GM12801 (cell line): ENCODE results near the gene FGGY.

ENCODE experiments used
- CTCF ChIP-seq: IDR thresholded peaks from one replicate; pipeline ENCODE4 v1.5.1; 2011; ENCODE audit warnings: control low read depth; ENCODE audit not compliant: insufficient read length; ENCODE audit errors: extremely low read depth

FGGY gene

GRCh38 chr1:59497616-59498015 lies 200.7 kb downstream of the FGGY start:
- no peak for TF ChIP-seq CTCF

DNA sequence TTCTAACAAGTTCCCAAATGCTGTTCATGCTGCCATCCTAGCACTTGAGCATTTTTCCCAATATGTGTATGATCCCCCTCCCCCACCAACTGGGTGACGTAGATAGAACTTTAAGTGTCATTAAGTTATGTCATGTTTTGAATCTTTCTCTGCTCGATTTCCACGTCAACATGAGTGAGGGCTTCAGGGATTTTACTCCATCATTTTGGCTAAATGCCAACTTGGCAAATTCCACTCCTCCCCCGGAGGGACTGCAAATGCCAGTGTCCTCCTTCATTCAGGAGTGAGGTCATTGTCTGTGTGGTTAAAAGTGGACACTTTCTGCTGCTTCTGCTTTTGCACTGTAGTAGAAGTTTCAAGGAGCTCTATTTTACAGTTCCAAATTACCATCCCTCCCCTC lies 201.7 kb downstream of the FGGY start:
- no peak for TF ChIP-seq CTCF

DNA sequence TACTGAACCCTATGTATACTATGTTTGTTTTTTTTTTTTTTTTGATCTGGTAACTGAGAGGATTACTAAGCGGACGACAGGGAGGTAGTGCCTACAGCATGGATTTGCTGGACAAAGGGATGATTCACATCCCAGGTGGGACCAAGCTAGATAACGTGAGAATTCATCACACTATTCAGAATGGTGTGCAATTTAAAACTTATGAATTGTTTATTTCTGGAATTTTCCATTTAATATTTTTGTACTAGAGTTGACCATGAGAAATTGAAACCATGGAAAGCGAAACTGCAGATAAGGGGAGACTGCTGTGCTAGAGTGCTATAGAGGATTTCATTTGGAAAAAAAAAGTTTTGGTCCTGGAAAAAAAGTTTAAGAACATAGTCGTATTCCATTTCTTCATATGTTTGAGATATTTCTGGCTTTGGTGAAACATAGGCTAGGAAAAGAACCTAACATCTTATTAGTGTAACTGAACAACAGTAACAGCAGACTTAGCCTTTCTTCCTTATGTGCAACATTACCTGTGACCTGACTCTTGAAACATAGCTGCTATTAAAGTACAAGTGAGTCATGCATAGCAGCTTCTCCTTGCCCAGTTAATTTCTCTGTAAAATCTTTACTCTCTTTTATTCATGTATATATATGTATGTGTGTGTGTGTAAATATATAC lies 202.5 kb downstream of the FGGY start:
- no peak for TF ChIP-seq CTCF

- no peak for TF ChIP-seq CTCF
Measured at GRCh38 chr1:59499943-59500569, 203.2 kb downstream of the FGGY start.

DNA sequence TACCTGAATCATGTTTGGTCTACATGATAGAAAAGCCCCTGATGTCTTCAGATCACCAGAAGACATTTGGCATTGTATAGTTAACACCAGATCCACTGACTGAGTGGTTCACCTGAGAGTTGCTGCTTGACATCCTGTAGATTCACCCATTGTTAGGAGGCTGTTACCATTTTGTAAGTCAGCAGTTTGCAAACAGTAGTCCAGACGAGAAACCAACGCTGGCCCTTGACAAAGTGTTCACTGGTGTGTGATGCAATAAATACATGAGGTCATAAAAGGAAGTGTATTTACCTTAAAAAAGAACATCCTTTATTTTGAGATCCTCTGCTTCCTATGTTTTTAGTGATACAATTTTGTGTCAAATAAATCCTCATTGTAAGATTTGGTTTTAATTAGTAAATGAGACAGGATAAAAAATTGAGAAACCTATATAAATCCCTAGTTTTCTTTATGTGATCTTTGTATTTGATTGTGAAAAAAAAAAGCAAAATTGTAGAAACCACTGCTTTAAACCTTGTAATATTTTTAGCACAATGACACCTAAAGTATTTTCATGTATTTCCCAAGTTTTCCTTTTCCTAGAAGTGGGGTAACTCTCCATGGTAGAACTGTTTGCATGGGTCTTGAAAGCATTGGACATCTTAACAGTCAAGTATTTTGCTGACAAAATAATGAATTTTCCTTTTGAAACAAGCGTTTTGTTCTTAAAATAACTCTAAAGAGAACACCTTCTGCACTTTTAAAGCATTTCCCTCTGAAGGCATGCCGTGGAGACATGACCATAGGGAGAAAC lies 204.3 kb downstream of the FGGY start:
- TF ChIP-seq CTCF, result no peak

DNA sequence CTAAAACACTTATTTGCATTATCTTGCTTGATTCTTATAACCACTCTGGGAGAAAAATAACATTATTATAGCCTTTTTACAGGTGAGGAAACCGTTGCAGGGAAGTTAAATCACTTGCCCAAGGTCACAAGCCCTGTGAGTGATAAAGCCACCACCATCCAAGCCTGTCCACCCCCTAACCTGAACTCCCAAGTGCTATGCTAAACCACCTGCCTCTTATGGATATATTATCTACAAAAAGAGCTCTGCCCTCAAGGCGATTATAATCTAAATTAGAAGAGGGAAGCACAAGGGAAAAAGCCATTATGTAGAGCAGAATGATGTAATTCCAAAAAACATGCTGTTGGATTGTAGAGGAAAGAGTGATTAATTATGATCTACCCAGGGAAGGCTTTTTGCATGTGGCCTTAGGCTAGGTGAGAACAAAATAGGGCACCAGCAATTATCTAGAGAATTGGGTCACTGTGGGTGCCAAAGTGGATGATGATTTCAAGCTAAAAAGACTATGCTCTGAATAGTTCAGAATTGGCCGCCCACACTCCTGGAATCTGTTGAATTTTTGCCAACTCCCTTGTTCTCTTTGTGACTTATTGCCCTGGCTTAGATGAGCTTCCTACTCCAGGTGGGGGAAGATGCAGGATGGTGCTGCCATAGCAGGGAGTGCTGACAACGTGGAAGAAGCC lies 205.3 kb downstream of the FGGY start:
- TF ChIP-seq CTCF, result no peak

DNA sequence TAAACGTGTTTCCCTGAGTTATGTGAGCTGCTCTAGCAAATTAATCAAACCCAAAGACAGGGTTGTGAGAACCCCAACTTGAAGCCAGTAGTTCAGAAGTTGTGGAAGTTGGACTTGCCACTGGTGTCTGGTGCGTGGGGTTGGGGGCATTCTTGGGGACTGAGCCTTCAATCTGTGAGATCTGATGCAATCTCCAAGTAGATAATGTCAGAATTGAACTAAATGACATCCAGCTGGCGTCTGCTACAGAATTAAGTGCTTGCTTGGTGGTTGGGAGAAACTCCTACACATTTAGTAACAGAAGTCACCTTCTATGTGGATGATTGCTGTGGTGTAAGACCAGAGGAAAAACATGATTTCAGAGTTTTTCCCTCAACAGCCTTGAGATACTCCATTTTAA lies 207.4 kb downstream of the FGGY start:
- no peak for TF ChIP-seq CTCF
